HepG2 (cell line): Measurements from ENCODE around the gene DNMT1. TPM values are rescaled to one million over a fixed set of nuclear protein-coding genes. Genes with fewer than 3 reads are reported as not detected.

Experiments used
- FOXA1 ChIP-seq, 2 experiments: fragments of 450-650 bp in 1 of 2; sonication (generic) in 1 of 2; formaldehyde crosslinking in 1 of 2; IDR thresholded peaks; 2 replicates each; pipeline versions ENCODE4 v1.4.0 to v1.6.1; 2016 to 2020; ENCODE audit warnings: missing genetic modification reagents in 1 of 2
- FOXP1 ChIP-seq, 2 experiments: fragments of 450-650 bp in 1 of 2; IDR thresholded peaks; 2 replicates each; pipeline ENCODE4 v1.6.1; 2017 to 2018; ENCODE audit warnings: antibody characterized with exemption in 1 of 2
- HMG20A ChIP-seq: IDR thresholded peaks from 2 replicates; pipeline ENCODE4 v1.6.1; 2016; ENCODE audit warnings: borderline replicate concordance
- HMG20B ChIP-seq: conservative IDR thresholded peaks from 2 replicates; pipeline ENCODE4 v1.6.1; 2016; ENCODE audit warnings: missing genetic modification reagents, missing compliant biosample characterization
- MAX ChIP-seq: IDR thresholded peaks from 2 replicates; pipeline ENCODE4 v1.6.1; 2012; ENCODE audit warnings: inconsistent platforms
- MLX ChIP-seq: IDR thresholded peaks from 2 replicates; pipeline ENCODE4 v1.6.1; 2016
- NONO ChIP-seq, 2 experiments: fragments of 450-650 bp in 1 of 2; sonication (generic) in 1 of 2; formaldehyde crosslinking in 1 of 2; IDR thresholded peaks in 1 of 2; conservative IDR thresholded peaks in 1 of 2; 2 replicates each; pipeline versions ENCODE4 v1.6.1 to v1.8.0; 2017 to 2022; ENCODE audit warnings: mild to moderate bottlenecking in 1 of 2, missing genetic modification reagents in 1 of 2, moderate library complexity in 1 of 2
- PAXIP1 ChIP-seq: sonication (generic); formaldehyde crosslinking; conservative IDR thresholded peaks from 2 replicates; pipeline ENCODE4 v1.4.0; 2020; ENCODE audit warnings: mild to moderate bottlenecking, missing genetic modification reagents, moderate library complexity
- PBX2 ChIP-seq: IDR thresholded peaks from 2 replicates; pipeline ENCODE4 v1.6.1; 2016; ENCODE audit warnings: control low read depth
- PITX1 ChIP-seq: sonication (generic); formaldehyde crosslinking; IDR thresholded peaks from 2 replicates; pipeline ENCODE4 v1.5.1; 2020; ENCODE audit warnings: mild to moderate bottlenecking, missing genetic modification reagents
- RBM22 ChIP-seq: fragments of 200-400 bp; formaldehyde crosslinking; optimal IDR thresholded peaks from 2 replicates; pipeline ENCODE3; 2017; ENCODE audit warnings: mild to moderate bottlenecking, low read length, moderate library complexity
- SMARCC2 ChIP-seq: fragments of 450-650 bp; IDR thresholded peaks from 2 replicates; pipeline ENCODE4 v1.6.1; 2017; ENCODE audit warnings: antibody characterized with exemption, mild to moderate bottlenecking
- TEAD3 ChIP-seq: optimal IDR thresholded peaks from 2 replicates; pipeline ENCODE3; 2016; ENCODE audit warnings: borderline replicate concordance
- ZFP90 ChIP-seq: sonication (generic); formaldehyde crosslinking; IDR thresholded peaks from 2 replicates; pipeline ENCODE4 v1.8.0; 2022; ENCODE audit warnings: missing genetic modification reagents, mild to moderate bottlenecking, inconsistent platforms, borderline replicate concordance
- ZFP91 ChIP-seq: sonication (generic); formaldehyde crosslinking; IDR thresholded peaks from 2 replicates; pipeline ENCODE4 v1.9.0; 2022; ENCODE audit warnings: missing genetic modification reagents, mild to moderate bottlenecking, borderline replicate concordance
- ZMYM3 ChIP-seq: sonication (generic); formaldehyde crosslinking; IDR thresholded peaks from 2 replicates; pipeline ENCODE4 v1.5.1; 2020; ENCODE audit warnings: mild to moderate bottlenecking, missing genetic modification reagents
- ZNF350 ChIP-seq: sonication (generic); formaldehyde crosslinking; IDR thresholded peaks from 2 replicates; pipeline ENCODE4 v1.4.0; 2020; ENCODE audit warnings: mild to moderate bottlenecking, low read depth, missing genetic modification reagents, borderline replicate concordance
- ZNF605 ChIP-seq: sonication (generic); formaldehyde crosslinking; IDR thresholded peaks from 2 replicates; pipeline ENCODE4 v1.8.0; 2022; ENCODE audit warnings: mild to moderate bottlenecking, missing genetic modification reagents
- ZNF691 ChIP-seq: sonication (generic); formaldehyde crosslinking; IDR thresholded peaks from 2 replicates; pipeline ENCODE4 v1.4.0; 2020; ENCODE audit warnings: missing genetic modification reagents, low read depth, mild to moderate bottlenecking, borderline replicate concordance
- polyA plus RNA-seq, 8 experiments: library from polyadenylated mRNA; depleted of rRNA in 3 of 8; stranded (reverse) in 7 of 8; unstranded in 1 of 8; fragments of >200 nt; fragmentation: Illumina TruSeq in 4 of 8; extraction: Trizol in 4 of 8; gene quantifications; 2 replicates each; pipeline versions ENCODE4 v1.2.1 to v1.2.3, GENCODE V29; 2011 to 2016; ENCODE audit warnings: low read depth in 4 of 8, missing spikeins in 1 of 8, mixed read lengths in 1 of 8; ENCODE audit not compliant: insufficient read depth in 1 of 8
- total RNA-seq, 5 experiments: library from RNA; depleted of rRNA; stranded (reverse); fragments of >200 nt; fragmentation: Illumina TruSeq; extraction: Trizol; gene quantifications; 2 replicates each; pipeline ENCODE4 v1.2.3, GENCODE V29; 2016; ENCODE audit warnings: low read depth in 1 of 5

DNMT1 gene
- total and polyA plus RNA-seq, 2 of the 13 experiments (the other 11 are each of a cell fraction or from before 2014, with no cell fraction given) = 31.2 to 91.1 TPM

GRCh38 chr19:10238172-10238783 is 43.5 kb upstream of the DNMT1 start (continued):
- TF ChIP-seq HMG20B (CRISPR knock-in tag) (0 out of 2 replicates have a peak, but pooled peaks have one; percentile 68), ZNF691 (0 out of 2 replicates have a peak, but pooled peaks have one; percentile 38), MAX (peak; percentile 76), RBM22 (no peak), NONO (IDR thresholded peaks at IDR 0.05) (no peak), NONO (CRISPR knock-in tag; conservative IDR thresholded peaks at IDR 0.05) (peak; percentile 79), ZNF350 (0 out of 2 replicates have a peak, but pooled peaks have one; percentile 47), SMARCC2 (no peak), PITX1 (CRISPR knock-in tag) (peak; percentile 61; the same call in 1 of the 2 replicates), ZMYM3 (peak; percentile 87), FOXP1 (IDR thresholded peaks at IDR 0.05) (no peak), FOXP1 (CRISPR knock-in tag; IDR thresholded peaks at IDR 0.05) (peak; percentile 83), ZFP91 (CRISPR knock-in tag) (peak; percentile 60; the same call in 1 of the 2 replicates), PBX2 (CRISPR knock-in tag) (peak; percentile 66), MLX (CRISPR knock-in tag) (peak; percentile 90), ZFP90 (CRISPR knock-in tag) (no peak), PAXIP1 (CRISPR knock-in tag) (peak; percentile 64), TEAD3 (CRISPR knock-in tag) (peak; percentile 73), HMG20A (CRISPR knock-in tag) (peak; percentile 77; the same call in 1 of the 2 replicates), FOXA1 (IDR thresholded peaks at IDR 0.05) (no peak), FOXA1 (CRISPR knock-in tag; IDR thresholded peaks at IDR 0.05) (peak; percentile 92), ZNF605 (CRISPR knock-in tag) (peak; percentile 57; the same call in 1 of the 2 replicates)
